Neural cell (in vitro differentiated cells): ENCODE measurements around the gene HAO1. TPM values are rescaled to one million over a fixed set of nuclear protein-coding genes. Genes with fewer than 3 reads are reported as not detected.
"Not testable (repeated sequence)": the region's sequence is repeated elsewhere in the genome, so short reads cannot be mapped to it uniquely, and the experiment has no call there.

Source experiments
- H2AFZ ChIP-seq: fragments of 200-600, 300-800 bp; sonication (generic), shearing (Covaris generic); 2 replicates; pipeline ENCODE4 v1.6.0; 2014; ENCODE audit warnings: low read depth, mild to moderate bottlenecking, antibody characterized with exemption, low read length, moderate library complexity
- H3F3A ChIP-seq: fragments of 200-600 bp; shearing (Covaris generic); 2 replicates; pipeline ENCODE4 v1.6.1; 2016; ENCODE audit warnings: mild to moderate bottlenecking, moderate library complexity, mixed read lengths, antibody characterized with exemption, low read length; ENCODE audit not compliant: insufficient read depth, poor library complexity, severe bottlenecking
- H3K27ac ChIP-seq: fragments of 200-600, 300-800 bp; sonication (generic), shearing (Covaris generic); 2 replicates; pipeline ENCODE4 v1.5.1; 2014; ENCODE audit warnings: mild to moderate bottlenecking, low read length, moderate library complexity
- H3K27me3 ChIP-seq: fragments of 300-800, 200-600 bp; sonication (generic), shearing (Covaris generic); 2 replicates; pipeline ENCODE4 v1.6.0; 2014; ENCODE audit warnings: mild to moderate bottlenecking, low read depth, low read length, moderate library complexity; ENCODE audit not compliant: insufficient read depth
- H3K36me3 ChIP-seq: fragments of 300-800, 200-600 bp; sonication (generic), shearing (Covaris generic); 2 replicates; pipeline ENCODE4 v1.5.1; 2014; ENCODE audit warnings: mild to moderate bottlenecking, antibody characterized with exemption, low read length, moderate library complexity; ENCODE audit not compliant: insufficient read depth
- H3K4me2 ChIP-seq: fragments of 300-800, 200-600 bp; sonication (generic), shearing (Covaris generic); 2 replicates; pipeline ENCODE4 v1.6.0; 2014; ENCODE audit warnings: mild to moderate bottlenecking, low read length
- H3K4me3 ChIP-seq: fragments of 300-800, 200-600 bp; sonication (generic), shearing (Covaris generic); 2 replicates; pipeline ENCODE4 v1.5.1; 2014; ENCODE audit warnings: mild to moderate bottlenecking, low read length, moderate library complexity
- H3K79me2 ChIP-seq: fragments of 200-600 bp; shearing (Covaris generic); replicated peaks from 2 replicates; pipeline ENCODE4 v1.6.0; 2014; ENCODE audit warnings: mild to moderate bottlenecking, low read length, moderate library complexity; ENCODE audit not compliant: insufficient read depth
- H3K9ac ChIP-seq: fragments of 300-800, 200-600 bp; sonication (generic), shearing (Covaris generic); 2 replicates; pipeline ENCODE4 v1.6.1; 2016; ENCODE audit warnings: mild to moderate bottlenecking, low read length, mixed read lengths
- H3K9me2 ChIP-seq: fragments of 200-600 bp; shearing (Covaris generic); 2 replicates; pipeline ENCODE4 v1.6.1; 2016; ENCODE audit warnings: mild to moderate bottlenecking, low read length, mixed read lengths; ENCODE audit not compliant: insufficient read depth
- H3K9me3 ChIP-seq: fragments of 200-600, 300-800 bp; sonication (generic), shearing (Covaris generic); 2 replicates; pipeline ENCODE4 v1.6.1; 2016; ENCODE audit warnings: mild to moderate bottlenecking, mixed run types, low read length, moderate library complexity, mixed read lengths
- H4K20me1 ChIP-seq: fragments of 200-600 bp; shearing (Covaris generic); 2 replicates; pipeline ENCODE4 v1.6.1; 2016; ENCODE audit warnings: mild to moderate bottlenecking, mixed run types; ENCODE audit not compliant: insufficient read depth
- SMC3 ChIP-seq: fragments of 450-650 bp; conservative IDR thresholded peaks from 2 replicates; pipeline ENCODE4 v1.6.1; 2014; ENCODE audit warnings: antibody characterized with exemption, mild to moderate bottlenecking, moderate library complexity; ENCODE audit not compliant: poor library complexity
- polyA plus RNA-seq: library from polyadenylated mRNA; depleted of rRNA; stranded (reverse); fragments of >200 nt; gene quantifications from 2 replicates; pipeline ENCODE4 v1.2.3, GENCODE V29; 2014
- small RNA-seq, 3 experiments: library from RNA; depleted of rRNA; stranded (forward); fragments of <200 nt; gene quantifications; one replicate each; pipeline ENCODE3, GENCODE V24; 2012
- TF ChIP-seq, protein P1 (sequence below): IDR thresholded peaks from 2 replicates; pipeline ENCODE4 v1.6.1; 2012; ENCODE audit warnings: borderline replicate concordance

The HAO1 gene
- polyA plus RNA-seq, 1 donor from 2014 or later, result not detected

DNA sequence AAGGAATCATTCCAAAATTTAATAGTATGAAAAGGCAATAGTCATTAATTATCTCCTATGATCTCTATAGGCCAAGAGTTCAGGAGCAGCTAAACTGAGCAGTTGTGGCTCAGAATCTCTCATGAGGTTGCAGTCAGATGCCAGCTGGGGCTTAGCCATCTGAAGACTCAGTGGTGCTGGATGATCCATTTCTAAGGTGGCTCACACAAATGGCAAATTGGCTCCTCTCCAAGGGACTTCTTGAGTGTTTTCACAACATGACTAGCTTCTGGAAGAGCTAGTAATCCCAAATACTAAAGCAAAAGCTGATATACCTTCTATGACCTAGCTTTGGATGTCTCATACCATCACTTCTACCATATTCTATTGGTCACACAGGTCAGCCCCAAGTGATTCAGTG, 104.2 kb downstream of the HAO1 start:
- no peaks in the 10 kb centered on the region for H3K36me3 ChIP-seq
- no peak overlapping the region for H2AFZ ChIP-seq
- no peaks in the 10 kb centered on the region for H3K27me3 ChIP-seq
- TF ChIP-seq, protein P1, sequence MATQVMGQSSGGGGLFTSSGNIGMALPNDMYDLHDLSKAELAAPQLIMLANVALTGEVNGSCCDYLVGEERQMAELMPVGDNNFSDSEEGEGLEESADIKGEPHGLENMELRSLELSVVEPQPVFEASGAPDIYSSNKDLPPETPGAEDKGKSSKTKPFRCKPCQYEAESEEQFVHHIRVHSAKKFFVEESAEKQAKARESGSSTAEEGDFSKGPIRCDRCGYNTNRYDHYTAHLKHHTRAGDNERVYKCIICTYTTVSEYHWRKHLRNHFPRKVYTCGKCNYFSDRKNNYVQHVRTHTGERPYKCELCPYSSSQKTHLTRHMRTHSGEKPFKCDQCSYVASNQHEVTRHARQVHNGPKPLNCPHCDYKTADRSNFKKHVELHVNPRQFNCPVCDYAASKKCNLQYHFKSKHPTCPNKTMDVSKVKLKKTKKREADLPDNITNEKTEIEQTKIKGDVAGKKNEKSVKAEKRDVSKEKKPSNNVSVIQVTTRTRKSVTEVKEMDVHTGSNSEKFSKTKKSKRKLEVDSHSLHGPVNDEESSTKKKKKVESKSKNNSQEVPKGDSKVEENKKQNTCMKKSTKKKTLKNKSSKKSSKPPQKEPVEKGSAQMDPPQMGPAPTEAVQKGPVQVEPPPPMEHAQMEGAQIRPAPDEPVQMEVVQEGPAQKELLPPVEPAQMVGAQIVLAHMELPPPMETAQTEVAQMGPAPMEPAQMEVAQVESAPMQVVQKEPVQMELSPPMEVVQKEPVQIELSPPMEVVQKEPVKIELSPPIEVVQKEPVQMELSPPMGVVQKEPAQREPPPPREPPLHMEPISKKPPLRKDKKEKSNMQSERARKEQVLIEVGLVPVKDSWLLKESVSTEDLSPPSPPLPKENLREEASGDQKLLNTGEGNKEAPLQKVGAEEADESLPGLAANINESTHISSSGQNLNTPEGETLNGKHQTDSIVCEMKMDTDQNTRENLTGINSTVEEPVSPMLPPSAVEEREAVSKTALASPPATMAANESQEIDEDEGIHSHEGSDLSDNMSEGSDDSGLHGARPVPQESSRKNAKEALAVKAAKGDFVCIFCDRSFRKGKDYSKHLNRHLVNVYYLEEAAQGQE, result no peak
- TF ChIP-seq SMC3, result no peak
- no peak overlapping the region for H3K4me3 ChIP-seq
- H3K27ac ChIP-seq, result no peak overlapping the region
- no peaks in the 10 kb centered on the region for H3K9me3 ChIP-seq
- H3K4me2 ChIP-seq, result no peak overlapping the region
- no peaks in the 10 kb centered on the region for H4K20me1 ChIP-seq
- H3K79me2 ChIP-seq, result no peaks in the 10 kb centered on the region
- no peak overlapping the region for H3K9ac ChIP-seq
- no peaks in the 10 kb centered on the region for H3F3A ChIP-seq
- H3K9me2 ChIP-seq, result no peaks in the 10 kb centered on the region

DNA sequence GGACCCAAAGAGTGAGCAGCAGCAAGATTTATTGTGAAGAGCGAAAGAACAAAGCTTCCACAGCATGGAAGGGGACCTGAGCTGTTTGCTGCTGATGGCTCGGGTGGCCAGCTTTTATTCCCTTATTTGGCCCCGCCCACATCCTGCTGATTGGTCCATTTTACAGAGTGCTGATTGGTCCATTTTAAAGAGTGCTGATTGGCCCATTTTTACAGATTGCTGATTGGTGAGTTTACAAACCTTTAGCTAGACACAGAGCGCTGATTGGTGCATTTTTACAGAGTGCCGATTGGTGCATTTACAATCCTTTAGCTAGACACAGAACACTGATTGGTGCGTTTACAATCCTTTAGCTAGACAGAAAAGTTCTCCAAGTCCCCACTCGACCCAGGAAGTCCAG, 105.8 kb downstream of the HAO1 start:
- H3K9ac ChIP-seq, H3K79me2 ChIP-seq, H3K36me3 ChIP-seq, H3F3A ChIP-seq, H3K4me2 ChIP-seq, H3K9me3 ChIP-seq, H3K27ac ChIP-seq, H3K9me2 ChIP-seq, H3K4me3 ChIP-seq, H4K20me1 ChIP-seq, H3K27me3 ChIP-seq, H2AFZ ChIP-seq: not testable (repeated sequence)

Small RNAs within 50 kb of the gene (small RNA-seq; reads per million reads assigned to genes)
- 0 reads per million in 3 experiments for gene AL021879.1

Other genes starting within 250 kb of the HAO1 start
- 37.7 and 41.2 TPM in 2 replicates for gene TMX4, start 79.3 kb upstream of the HAO1 start, polyA plus RNA-seq
- gene PLCB1, start 191.8 kb upstream of the HAO1 start, polyA plus RNA-seq, result 10.9 and 11.4 TPM in 2 replicates